GM23338 (cell line): ENCODE data around the gene SLC24A4. TPM values are rescaled to one million over a fixed set of nuclear protein-coding genes. Genes with fewer than 3 reads are reported as not detected.

Experiments
- ATAC-seq: fragments of 200-7000 bp; cut with Tn5 transposase; 3 replicates; pipeline ENCODE4 v1.9.1; 2020
- DNase-seq: peaks from one replicate; pipeline ENCODE4 v3.0.0-alpha.2; 2015; ENCODE audit warnings: low spot score
- H2AFZ ChIP-seq: fragments of 200-600 bp; sonication (generic); 2 replicates; pipeline ENCODE4 v1.8.0; 2016; ENCODE audit warnings: antibody characterized with exemption, mild to moderate bottlenecking, moderate library complexity
- H3F3A ChIP-seq: fragments of 200-600 bp; sonication (generic); replicated peaks from 2 replicates; pipeline ENCODE4 v1.8.0; 2017; ENCODE audit warnings: antibody characterized with exemption, mixed run types, low read depth
- H3K27ac ChIP-seq: fragments of 200-600 bp; sonication (generic); 2 replicates; pipeline ENCODE4 v1.6.1; 2016; ENCODE audit warnings: low read depth
- H3K27me3 ChIP-seq: fragments of 200-600 bp; sonication (generic); 2 replicates; pipeline ENCODE4 v1.8.0; 2016; ENCODE audit warnings: mild to moderate bottlenecking, mixed run types, moderate library complexity; ENCODE audit not compliant: insufficient read depth
- H3K36me3 ChIP-seq: fragments of 200-600 bp; sonication (generic); 2 replicates; pipeline ENCODE4 v1.8.0; 2016; ENCODE audit warnings: mild to moderate bottlenecking; ENCODE audit not compliant: insufficient read depth
- H3K4me1 ChIP-seq: fragments of 200-600 bp; sonication (generic); 2 replicates; pipeline ENCODE4 v1.8.0; 2016; ENCODE audit warnings: mild to moderate bottlenecking, moderate library complexity; ENCODE audit not compliant: insufficient read depth
- H3K4me2 ChIP-seq: fragments of 200-600 bp; sonication (generic); 2 replicates; pipeline ENCODE4 v1.7.1; 2017; ENCODE audit warnings: mixed run types
- H3K4me3 ChIP-seq: fragments of 200-600 bp; sonication (generic); 2 replicates; pipeline ENCODE4 v1.6.1; 2016; ENCODE audit warnings: mixed run types
- H3K79me2 ChIP-seq: fragments of 200-600 bp; sonication (generic); replicated peaks from 2 replicates; pipeline ENCODE4 v1.8.0; 2017; ENCODE audit warnings: mild to moderate bottlenecking; ENCODE audit not compliant: insufficient read depth
- H3K9me2 ChIP-seq: fragments of 200-600 bp; sonication (generic); 2 replicates; pipeline ENCODE4 v1.8.0; 2017; ENCODE audit not compliant: insufficient read depth
- H4K20me1 ChIP-seq: fragments of 200-600 bp; sonication (generic); replicated peaks from 2 replicates; pipeline ENCODE4 v1.8.0; 2017; ENCODE audit warnings: mild to moderate bottlenecking; ENCODE audit not compliant: insufficient read depth
- H3K27ac Mint-ChIP-seq: 2 replicates; pipeline ENCODE4 v1.8.0; 2020; ENCODE audit warnings: inconsistent platforms, mild to moderate bottlenecking, moderate library complexity, mixed read lengths
- H3K27me3 Mint-ChIP-seq: 3 replicates; pipeline ENCODE4 v1.8.0; 2022; ENCODE audit warnings: low read depth, mild to moderate bottlenecking, moderate library complexity, mixed read lengths, inconsistent platforms; ENCODE audit not compliant: insufficient read depth, poor library complexity
- H3K36me3 Mint-ChIP-seq: 3 replicates; pipeline ENCODE4 v1.8.0; 2021; ENCODE audit warnings: low read depth, mild to moderate bottlenecking, inconsistent platforms, moderate library complexity, mixed read lengths
- H3K4me1 Mint-ChIP-seq: 3 replicates; pipeline ENCODE4 v1.8.0; 2020; ENCODE audit warnings: mild to moderate bottlenecking, inconsistent platforms, mixed read lengths
- H3K4me3 Mint-ChIP-seq: 3 replicates; pipeline ENCODE4 v1.8.0; 2021; ENCODE audit warnings: moderate library complexity, mild to moderate bottlenecking, inconsistent platforms, mixed read lengths
- H3K9me3 Mint-ChIP-seq: 3 replicates; pipeline ENCODE4 v1.8.0; 2020; ENCODE audit warnings: moderate library complexity, mild to moderate bottlenecking, inconsistent platforms, mixed read lengths
- ETS1 ChIP-seq: IDR thresholded peaks from 2 replicates; pipeline ENCODE4 v1.6.1; 2016; ENCODE audit warnings: antibody characterized with exemption
- EZH2 ChIP-seq: fragments of 200-600 bp; sonication (generic); IDR thresholded peaks from one replicate; pipeline ENCODE4 v1.8.0; 2017; ENCODE audit warnings: antibody characterized with exemption, mild to moderate bottlenecking, low read depth; ENCODE audit not compliant: unreplicated experiment
- EZH2phosphoT487 ChIP-seq: fragments of 200-600 bp; sonication (generic); IDR thresholded peaks from one replicate; pipeline ENCODE4 v1.8.1; 2018; ENCODE audit warnings: antibody characterized with exemption; ENCODE audit not compliant: unreplicated experiment
- JUNB ChIP-seq: IDR thresholded peaks from one replicate; pipeline ENCODE4 v1.6.1; 2016; ENCODE audit warnings: antibody characterized with exemption; ENCODE audit not compliant: unreplicated experiment
- NANOG ChIP-seq: IDR thresholded peaks from 2 replicates; pipeline ENCODE4 v1.6.1; 2016; ENCODE audit warnings: antibody characterized with exemption, borderline replicate concordance
- POLR2AphosphoS5 ChIP-seq: IDR thresholded peaks from 2 replicates; pipeline ENCODE4 v1.6.1; 2016; ENCODE audit warnings: antibody characterized with exemption, low read depth
- ZNF331 ChIP-seq: fragments of 250-450 bp; sonication (Bioruptor Pico); IDR thresholded peaks from 2 replicates; pipeline ENCODE4 v1.5.0; 2020; ENCODE audit warnings: low read depth, mild to moderate bottlenecking, moderate library complexity
- ZNF462 ChIP-seq: fragments of 250-450 bp; sonication (Bioruptor Pico); IDR thresholded peaks from 2 replicates; pipeline ENCODE4 v1.5.0; 2020; ENCODE audit warnings: mild to moderate bottlenecking, moderate library complexity
- polyA plus RNA-seq: library from polyadenylated mRNA; unstranded; fragments of >200 nt; fragmentation: Nextera tagmentation; extraction: Ambion mirVana; gene quantifications from 2 replicates; pipeline ENCODE4 v1.2.1, GENCODE V29; 2016
- total RNA-seq: library from RNA; depleted of rRNA; stranded (reverse); fragments of >200 nt; shearing (Covaris generic); gene quantifications from 2 replicates; pipeline ENCODE4 v1.2.3, GENCODE V29; 2014
- TF ChIP-seq, protein P1 (sequence below): IDR thresholded peaks from one replicate; pipeline ENCODE4 v1.6.1; 2018; ENCODE audit warnings: antibody characterized with exemption; ENCODE audit not compliant: unreplicated experiment
- TF ChIP-seq, protein P2 (sequence below), 2 experiments: fragments of 200-600 bp in 1 of 2; sonication (generic) in 1 of 2; conservative IDR thresholded peaks; 2 replicates each; pipeline versions ENCODE4 v1.5.1 to v1.6.1; 2016 to 2017; ENCODE audit warnings: antibody characterized with exemption in 2 of 2, low read depth in 2 of 2, mild to moderate bottlenecking in 2 of 2, moderate library complexity in 1 of 2

Gene SLC24A4
- total and polyA plus RNA-seq, 2 experiments from 2014 or later, result 0.06 to 0.38 TPM

DNA sequence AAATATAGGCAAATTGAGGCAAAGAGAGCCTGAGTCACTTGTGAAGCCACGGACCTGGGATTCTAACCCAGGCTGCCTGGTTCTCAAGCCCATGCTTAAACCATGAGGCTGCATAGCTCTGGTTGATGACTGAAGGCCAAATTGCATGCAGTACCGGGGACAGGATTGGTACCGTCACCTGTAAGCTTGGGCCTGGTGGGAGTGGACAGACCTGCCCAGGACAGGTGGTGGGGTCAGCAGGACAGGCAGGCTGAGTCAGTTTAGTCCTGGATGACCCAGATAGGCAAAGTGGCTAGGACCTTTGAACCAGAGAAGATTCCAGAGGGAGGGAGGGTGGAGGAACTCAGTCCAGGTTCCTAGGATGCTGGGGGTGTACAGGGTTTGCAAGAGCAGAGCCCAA lies 216.5 kb downstream of the SLC24A4 start:
- no peak overlapping the region for H3K4me3 ChIP-seq
- peaks cover under 1% of the 10 kb centered on the region for H3K27me3 Mint-ChIP-seq
- H3K9me2 ChIP-seq, result no peaks in the 10 kb centered on the region
- H4K20me1 ChIP-seq, result no peaks in the 10 kb centered on the region
- no peak overlapping the region for H3K4me2 ChIP-seq
- no peak overlapping the region for H3K27ac ChIP-seq
- no peak for DNase-seq
- no peaks in the 10 kb centered on the region for H3K9me3 Mint-ChIP-seq
- H3K36me3 Mint-ChIP-seq, result no peaks in the 10 kb centered on the region
- H3K4me3 Mint-ChIP-seq, result no peak overlapping the region
- no peak overlapping the region for H3K27ac Mint-ChIP-seq
- H3K79me2 ChIP-seq, result no peaks in the 10 kb centered on the region
- H2AFZ ChIP-seq, result no peak overlapping the region
- H3F3A ChIP-seq, result no peaks in the 10 kb centered on the region
- H3K27me3 ChIP-seq, result no peaks in the 10 kb centered on the region
- no peak for ATAC-seq
- H3K4me1 ChIP-seq, result no peaks in the 10 kb centered on the region
- no peaks in the 10 kb centered on the region for H3K36me3 ChIP-seq
- no peak for TF ChIP-seq NANOG
- TF ChIP-seq POLR2AphosphoS5, result no peak
- no peak for TF ChIP-seq JUNB
- TF ChIP-seq, protein P1, sequence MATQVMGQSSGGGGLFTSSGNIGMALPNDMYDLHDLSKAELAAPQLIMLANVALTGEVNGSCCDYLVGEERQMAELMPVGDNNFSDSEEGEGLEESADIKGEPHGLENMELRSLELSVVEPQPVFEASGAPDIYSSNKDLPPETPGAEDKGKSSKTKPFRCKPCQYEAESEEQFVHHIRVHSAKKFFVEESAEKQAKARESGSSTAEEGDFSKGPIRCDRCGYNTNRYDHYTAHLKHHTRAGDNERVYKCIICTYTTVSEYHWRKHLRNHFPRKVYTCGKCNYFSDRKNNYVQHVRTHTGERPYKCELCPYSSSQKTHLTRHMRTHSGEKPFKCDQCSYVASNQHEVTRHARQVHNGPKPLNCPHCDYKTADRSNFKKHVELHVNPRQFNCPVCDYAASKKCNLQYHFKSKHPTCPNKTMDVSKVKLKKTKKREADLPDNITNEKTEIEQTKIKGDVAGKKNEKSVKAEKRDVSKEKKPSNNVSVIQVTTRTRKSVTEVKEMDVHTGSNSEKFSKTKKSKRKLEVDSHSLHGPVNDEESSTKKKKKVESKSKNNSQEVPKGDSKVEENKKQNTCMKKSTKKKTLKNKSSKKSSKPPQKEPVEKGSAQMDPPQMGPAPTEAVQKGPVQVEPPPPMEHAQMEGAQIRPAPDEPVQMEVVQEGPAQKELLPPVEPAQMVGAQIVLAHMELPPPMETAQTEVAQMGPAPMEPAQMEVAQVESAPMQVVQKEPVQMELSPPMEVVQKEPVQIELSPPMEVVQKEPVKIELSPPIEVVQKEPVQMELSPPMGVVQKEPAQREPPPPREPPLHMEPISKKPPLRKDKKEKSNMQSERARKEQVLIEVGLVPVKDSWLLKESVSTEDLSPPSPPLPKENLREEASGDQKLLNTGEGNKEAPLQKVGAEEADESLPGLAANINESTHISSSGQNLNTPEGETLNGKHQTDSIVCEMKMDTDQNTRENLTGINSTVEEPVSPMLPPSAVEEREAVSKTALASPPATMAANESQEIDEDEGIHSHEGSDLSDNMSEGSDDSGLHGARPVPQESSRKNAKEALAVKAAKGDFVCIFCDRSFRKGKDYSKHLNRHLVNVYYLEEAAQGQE, result no peak
- TF ChIP-seq ZNF331, result no peak
- TF ChIP-seq ZNF462 (CRISPR knock-in tag), result no peak
- no peak for TF ChIP-seq EZH2
- no peak for TF ChIP-seq EZH2phosphoT487
- TF ChIP-seq ETS1, result no peak
- TF ChIP-seq, protein P2, sequence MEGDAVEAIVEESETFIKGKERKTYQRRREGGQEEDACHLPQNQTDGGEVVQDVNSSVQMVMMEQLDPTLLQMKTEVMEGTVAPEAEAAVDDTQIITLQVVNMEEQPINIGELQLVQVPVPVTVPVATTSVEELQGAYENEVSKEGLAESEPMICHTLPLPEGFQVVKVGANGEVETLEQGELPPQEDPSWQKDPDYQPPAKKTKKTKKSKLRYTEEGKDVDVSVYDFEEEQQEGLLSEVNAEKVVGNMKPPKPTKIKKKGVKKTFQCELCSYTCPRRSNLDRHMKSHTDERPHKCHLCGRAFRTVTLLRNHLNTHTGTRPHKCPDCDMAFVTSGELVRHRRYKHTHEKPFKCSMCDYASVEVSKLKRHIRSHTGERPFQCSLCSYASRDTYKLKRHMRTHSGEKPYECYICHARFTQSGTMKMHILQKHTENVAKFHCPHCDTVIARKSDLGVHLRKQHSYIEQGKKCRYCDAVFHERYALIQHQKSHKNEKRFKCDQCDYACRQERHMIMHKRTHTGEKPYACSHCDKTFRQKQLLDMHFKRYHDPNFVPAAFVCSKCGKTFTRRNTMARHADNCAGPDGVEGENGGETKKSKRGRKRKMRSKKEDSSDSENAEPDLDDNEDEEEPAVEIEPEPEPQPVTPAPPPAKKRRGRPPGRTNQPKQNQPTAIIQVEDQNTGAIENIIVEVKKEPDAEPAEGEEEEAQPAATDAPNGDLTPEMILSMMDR (conservative IDR thresholded peaks at IDR 0.05; ENCODE audit: low read depth in 2 of 2), result no peak
- peaks cover 3% of the 10 kb centered on the region; the same call in 1 of the 3 replicates for H3K4me1 Mint-ChIP-seq
